LoVo (cell line): Measurements from ENCODE around the gene HTRA3.
A peak's percentile ranks its signal among the peaks of the same experiment; 100 is the strongest.

ENCODE experiments used
- DNase-seq: peaks from one replicate; pipeline ENCODE4 v3.0.0-alpha.2; 2016; ENCODE audit warnings: low spot score

HTRA3 gene

GRCh38 chr4:8293131-8293975 lies 23.8 kb downstream of the HTRA3 start:
- DNase-seq = no peak

GRCh38 chr4:8294036-8294435 lies 24.5 kb downstream of the HTRA3 start:
- no peak for DNase-seq

GRCh38 chr4:8294775-8295174 lies 25.2 kb downstream of the HTRA3 start:
- no peak for DNase-seq

GRCh38 chr4:8295471-8295870 lies 25.9 kb downstream of the HTRA3 start:
- DNase-seq = no peak

GRCh38 chr4:8296491-8296890 lies 26.9 kb downstream of the HTRA3 start:
- DNase-seq = no peak

GRCh38 chr4:8297141-8297601 lies 27.6 kb downstream of the HTRA3 start:
- DNase-seq = no peak

- no peak for DNase-seq
These were observed 28.3 kb downstream of the HTRA3 start for GRCh38 chr4:8297691-8298485.

- no peak for DNase-seq
These were observed 31.3 kb downstream of the HTRA3 start for GRCh38 chr4:8300832-8301231.

GRCh38 chr4:8301851-8302730 lies 32.5 kb downstream of the HTRA3 start:
- DNase-seq = no peak

GRCh38 chr4:8303081-8303480 lies 33.5 kb downstream of the HTRA3 start:
- DNase-seq = no peak

- peak; percentile 4 for DNase-seq
These were observed 34.1 kb downstream of the HTRA3 start for GRCh38 chr4:8303485-8304281.

- no peak for DNase-seq
These were observed 35.5 kb downstream of the HTRA3 start for GRCh38 chr4:8304827-8305695.

- no peak for DNase-seq
These were observed 36.4 kb downstream of the HTRA3 start for GRCh38 chr4:8305851-8306471.

GRCh38 chr4:8306511-8307021 lies 37.0 kb downstream of the HTRA3 start:
- DNase-seq = no peak

GRCh38 chr4:8307121-8307520 lies 37.6 kb downstream of the HTRA3 start:
- DNase-seq = no peak

GRCh38 chr4:8307714-8308113 lies 38.2 kb downstream of the HTRA3 start:
- DNase-seq = no peak

- no peak for DNase-seq
These were observed 38.6 kb downstream of the HTRA3 start for GRCh38 chr4:8308144-8308543.

GRCh38 chr4:8308856-8309771 lies 39.6 kb downstream of the HTRA3 start:
- DNase-seq = no peak

GRCh38 chr4:8310306-8310705 lies 40.8 kb downstream of the HTRA3 start:
- no peak for DNase-seq
